ENCODE measurements around the gene LYPD5. TPM values are rescaled to one million over a fixed set of nuclear protein-coding genes. Genes with fewer than 3 reads are reported as not detected.
A peak's percentile ranks its signal among the peaks of the same experiment; 100 is the strongest.
"Not testable (repeated sequence)": the region's sequence is repeated elsewhere in the genome, so short reads cannot be mapped to it uniquely, and the experiment has no call there.

LYPD5 gene
- polyA plus RNA-seq, 3 donors: 0.19 to 0.39 (median 0.24) TPM

GRCh38 chr19:43776286-43776685 is 26.0 kb downstream of the LYPD5 start:
- DNase-seq: no peak
- peak overlapping the region in 1 of 2 donors; percentile 96 for H3K4me3 Mint-ChIP-seq
- H3K27me3 Mint-ChIP-seq (ENCODE audit: low read depth in 3 of 3): peaks cover 0 to 5% (median 2%) of the 10 kb centered on the region in 3 donors
- peaks cover 66% of the 10 kb centered on the region for H3K4me1 Mint-ChIP-seq
- peaks cover 29 to 48% of the 10 kb centered on the region in 2 donors for H3K36me3 Mint-ChIP-seq
- no peaks in the 10 kb centered on the region for H3K27me3 ChIP-seq (ENCODE audit: control insufficient read depth in 2 of 2, insufficient read depth in 2 of 2, low read length in 2 of 2)
- H3K4me1 ChIP-seq (ENCODE audit: control insufficient read depth in 1 of 2, insufficient read depth in 2 of 2, low read length in 2 of 2): peaks cover 66 to 79% of the 10 kb centered on the region in 2 donors
- H4K20me1 ChIP-seq (ENCODE audit: insufficient read depth, low read length): peaks cover 10% of the 10 kb centered on the region
- WGBS (ENCODE audit: insufficient coverage): 75% methylated on average over 8 of the region's 11 CpGs
- peak overlapping the region in 4 of 7 donors; percentile 33 to 75 (median 58) for H3K27ac Mint-ChIP-seq
- H3K36me3 ChIP-seq (replicated peaks in 1 of 2; ENCODE audit: control insufficient read depth in 1 of 2, insufficient read depth in 2 of 2, low read length in 2 of 2): peaks cover 32 to 51% of the 10 kb centered on the region in 2 donors
- TF ChIP-seq CTCF (IDR thresholded peaks at IDR 0.05): no peak
- H3K27ac ChIP-seq (ENCODE audit: low read depth in 1 of 2, low read length in 2 of 2): peak overlapping the region; percentile 81 to 85
- peak overlapping the region in 1 of 3 experiments; percentile 85 for H3K4me3 ChIP-seq (replicated peaks in 1 of 3; ENCODE audit: low read depth in 2 of 3, low read length in 3 of 3)
- intact Hi-C loops (cut with micrococcal nuclease): no loop called here
- H3K9me3 Mint-ChIP-seq: peaks cover 0 to 3% (median 0%) of the 10 kb centered on the region in 7 donors
- H3K4me2 ChIP-seq (replicated peaks; ENCODE audit: extremely low read depth, low read length, poor library complexity, severe bottlenecking): peak overlapping the region; percentile 98
- peaks cover 95% of the 10 kb centered on the region for H3K79me2 ChIP-seq (ENCODE audit: insufficient read depth, low read length)
- no peaks in the 10 kb centered on the region for H3K9me3 ChIP-seq (replicated peaks in 1 of 2; ENCODE audit: control insufficient read depth in 1 of 2, insufficient read depth in 1 of 2, low read length in 2 of 2)
- no peak overlapping the region for H3K9ac ChIP-seq (ENCODE audit: insufficient read depth, low read length, poor library complexity, severe bottlenecking)
- H2AFZ ChIP-seq (ENCODE audit: insufficient read depth, low read depth, low read length, poor library complexity, severe bottlenecking): no peak overlapping the region

- no peak overlapping the region for H3K9ac ChIP-seq (ENCODE audit: insufficient read depth, low read length, poor library complexity, severe bottlenecking)
- Mint-ChIP-seq H3K4me1 (peaks cover 67% of the 10 kb centered on the region), H3K36me3 (peaks cover 38 to 57% of the 10 kb centered on the region in 2 donors), H3K27me3 (ENCODE audit: low read depth in 3 of 3) (peaks cover 0 to 6% (median 2%) of the 10 kb centered on the region in 3 donors), H3K27ac (peak overlapping the region in 3 of 7 donors; percentile 31 to 63 (median 52)), H3K4me3 (no peak overlapping the region), H3K9me3 (peaks cover 0 to 3% (median 0%) of the 10 kb centered on the region in 7 donors)
- intact Hi-C loops (cut with micrococcal nuclease): no loop called here
- H3K79me2 ChIP-seq (ENCODE audit: insufficient read depth, low read length): peaks cover 86% of the 10 kb centered on the region
- peaks cover 41 to 60% of the 10 kb centered on the region in 2 donors for H3K36me3 ChIP-seq (replicated peaks in 1 of 2; ENCODE audit: control insufficient read depth in 1 of 2, insufficient read depth in 2 of 2, low read length in 2 of 2)
- H2AFZ ChIP-seq (ENCODE audit: insufficient read depth, low read depth, low read length, poor library complexity, severe bottlenecking): no peak overlapping the region
- WGBS (ENCODE audit: insufficient coverage): 97% methylated on average over 5 of the region's 7 CpGs
- H3K4me3 ChIP-seq (replicated peaks in 1 of 3; ENCODE audit: low read depth in 2 of 3, low read length in 3 of 3): no peak overlapping the region
- H3K4me2 ChIP-seq (replicated peaks; ENCODE audit: extremely low read depth, low read length, poor library complexity, severe bottlenecking): no peak overlapping the region
- H3K27me3 ChIP-seq (ENCODE audit: control insufficient read depth in 2 of 2, insufficient read depth in 2 of 2, low read length in 2 of 2): no peaks in the 10 kb centered on the region
- DNase-seq: no peak
- H4K20me1 ChIP-seq (ENCODE audit: insufficient read depth, low read length): peaks cover 10% of the 10 kb centered on the region
- peaks cover 68 to 79% of the 10 kb centered on the region in 2 donors for H3K4me1 ChIP-seq (ENCODE audit: control insufficient read depth in 1 of 2, insufficient read depth in 2 of 2, low read length in 2 of 2)
- no peak for TF ChIP-seq CTCF (IDR thresholded peaks at IDR 0.05)
- no peaks in the 10 kb centered on the region for H3K9me3 ChIP-seq (replicated peaks in 1 of 2; ENCODE audit: control insufficient read depth in 1 of 2, insufficient read depth in 1 of 2, low read length in 2 of 2)
- no peak overlapping the region for H3K27ac ChIP-seq (ENCODE audit: low read depth in 1 of 2, low read length in 2 of 2)
Measured at GRCh38 chr19:43775299-43775890, 26.9 kb downstream of the LYPD5 start.

- H3K27me3 ChIP-seq (ENCODE audit: control insufficient read depth in 2 of 2, insufficient read depth in 2 of 2, low read length in 2 of 2); H3K9ac ChIP-seq (ENCODE audit: insufficient read depth, low read length, poor library complexity, severe bottlenecking); H3K27ac ChIP-seq (ENCODE audit: low read depth in 1 of 2, low read length in 2 of 2); H3K9me3 Mint-ChIP-seq; H3K27me3 Mint-ChIP-seq (ENCODE audit: low read depth in 3 of 3); H2AFZ ChIP-seq (ENCODE audit: insufficient read depth, low read depth, low read length, poor library complexity, severe bottlenecking); H3K9me3 ChIP-seq (replicated peaks in 1 of 2; ENCODE audit: control insufficient read depth in 1 of 2, insufficient read depth in 1 of 2, low read length in 2 of 2); intact Hi-C loops (cut with micrococcal nuclease); H4K20me1 ChIP-seq (ENCODE audit: insufficient read depth, low read length); DNase-seq; H3K4me3 ChIP-seq (replicated peaks in 1 of 3; ENCODE audit: low read depth in 2 of 3, low read length in 3 of 3): not testable (repeated sequence)
- H3K36me3 ChIP-seq (replicated peaks in 1 of 2; ENCODE audit: control insufficient read depth in 1 of 2, insufficient read depth in 2 of 2, low read length in 2 of 2): peaks cover 46 to 65% of the 10 kb centered on the region in 2 donors
- peak overlapping the region in 1 of 2 donors; percentile 51 for H3K4me3 Mint-ChIP-seq
- H3K79me2 ChIP-seq (ENCODE audit: insufficient read depth, low read length): peaks cover 84% of the 10 kb centered on the region
- WGBS (ENCODE audit: insufficient coverage): no CpG with 5 or more reads among the region's 11 CpGs
- peaks cover 68% of the 10 kb centered on the region for H3K4me1 Mint-ChIP-seq
- H3K36me3 Mint-ChIP-seq: peaks cover 42 to 62% of the 10 kb centered on the region in 2 donors
- peak overlapping the region; percentile 3 for H3K4me2 ChIP-seq (replicated peaks; ENCODE audit: extremely low read depth, low read length, poor library complexity, severe bottlenecking)
- H3K4me1 ChIP-seq (ENCODE audit: control insufficient read depth in 1 of 2, insufficient read depth in 2 of 2, low read length in 2 of 2): peaks cover 69 to 79% of the 10 kb centered on the region in 2 donors
- H3K27ac Mint-ChIP-seq: peak overlapping the region in 6 of 7 donors; percentile 31 to 79 (median 58)
Measured at GRCh38 chr19:43774940-43775258, 27.3 kb downstream of the LYPD5 start.

All from CD14-positive monocyte (primary cell).